Activated B cell treated with CpG ODN at 0.5 μM for 24 hours (primary cell): ENCODE results near the gene DEXI. TPM values are rescaled to one million over a fixed set of nuclear protein-coding genes. Genes with fewer than 3 reads are reported as not detected.
A peak's percentile ranks its signal among the peaks of the same experiment; 100 is the strongest.
"Not testable (repeated sequence)": the region's sequence is repeated elsewhere in the genome, so short reads cannot be mapped to it uniquely, and the experiment has no call there.

ENCODE experiments used
- ATAC-seq: fragments of 200-7000 bp; cut with Tn5 transposase; one replicate; pipeline ENCODE4 v1.10.0; 2021; ENCODE audit warnings: low read depth, mild to moderate bottlenecking, moderate library complexity
- CTCF ChIA-PET: fragments of 350-600 bp; sonication (Branson Sonifier 250); formaldehyde crosslinking; loops from one replicate; lab custom pipeline; 2021; ENCODE audit warnings: antibody characterized with exemption; lab: Charles Lee
- POLR2A ChIA-PET: fragments of 350-600 bp; sonication (Branson Sonifier 250); formaldehyde crosslinking; loops from one replicate; lab custom pipeline; 2021; ENCODE audit warnings: antibody characterized with exemption; lab: Charles Lee
- DNase-seq: peaks from one replicate; pipeline ENCODE4 v3.0.0; 2022
- H3K27ac Mint-ChIP-seq: one replicate; pipeline ENCODE4 v1.8.0; 2020; ENCODE audit warnings: mixed read lengths
- H3K27me3 Mint-ChIP-seq: one replicate; pipeline ENCODE4 v1.8.0; 2021; ENCODE audit warnings: mixed read lengths
- H3K36me3 Mint-ChIP-seq: one replicate; pipeline ENCODE4 v1.8.0; 2021; ENCODE audit warnings: low read depth, mixed read lengths
- H3K4me1 Mint-ChIP-seq: one replicate; pipeline ENCODE4 v1.8.0; 2021; ENCODE audit warnings: mixed read lengths
- H3K4me3 Mint-ChIP-seq: one replicate; pipeline ENCODE4 v1.8.0; 2020; ENCODE audit warnings: mild to moderate bottlenecking, mixed read lengths
- H3K9me3 Mint-ChIP-seq: one replicate; pipeline ENCODE4 v1.8.0; 2020; ENCODE audit warnings: mixed read lengths
- intact Hi-C: fragments of 100-400 bp; cut with micrococcal nuclease; formaldehyde crosslinking; loops from one replicate; pipeline ENCODE4 v1.15.1; 2024
- total RNA-seq: library from RNA; stranded (reverse); gene quantifications from 2 replicates; pipeline ENCODE4 v1.2.3, GENCODE V29; 2022
- TF ChIP-seq, protein P1 (sequence below): fragments of 200-600 bp; IDR thresholded peaks from one replicate; pipeline ENCODE4 v1.8.0; 2022; ENCODE audit warnings: antibody characterized with exemption, mild to moderate bottlenecking

Gene DEXI
- total RNA-seq, 1 donor from 2014 or later, result 18.0 TPM

DNA sequence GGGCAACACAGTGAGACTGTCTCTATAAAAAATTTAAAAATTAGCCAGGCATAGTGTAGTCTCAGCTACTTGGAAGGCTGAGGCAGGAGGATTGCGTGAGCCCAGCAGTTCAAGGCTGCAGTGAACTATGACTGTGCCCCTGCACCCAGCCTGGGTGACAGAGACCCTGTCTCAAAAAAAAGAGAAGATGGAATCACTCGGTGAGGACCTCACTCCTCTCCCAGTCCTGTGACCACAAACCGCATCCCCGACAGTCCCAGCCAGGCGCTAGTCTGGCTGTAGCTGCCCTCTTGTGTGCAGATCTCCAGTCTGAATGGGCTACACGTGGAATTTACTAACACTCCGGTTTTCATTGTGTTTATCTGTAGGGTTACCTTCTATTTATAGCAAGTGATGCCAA lies 11.1 kb downstream of the DEXI start:
- Mint-ChIP-seq H3K9me3 (no peaks in the 10 kb centered on the region), H3K4me3 (no peak overlapping the region), H3K4me1 (peaks cover 63% of the 10 kb centered on the region)

DNA sequence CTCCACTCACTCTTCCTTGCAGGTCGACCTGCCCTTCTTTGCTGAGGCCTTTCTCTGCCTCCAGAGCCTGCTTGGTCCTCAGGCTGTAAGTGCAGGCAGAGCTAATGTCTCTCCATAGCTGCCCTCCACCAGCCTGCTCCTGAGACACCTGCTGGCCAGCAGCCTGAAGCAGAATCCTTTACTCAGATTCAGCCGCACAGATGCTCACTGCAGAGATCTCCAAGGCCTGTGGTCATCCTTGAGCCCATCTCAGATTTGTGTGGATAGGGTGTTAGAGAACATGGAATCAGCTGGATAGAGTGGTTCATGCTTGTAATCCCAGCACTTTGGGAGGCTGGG lies 11.5 kb downstream of the DEXI start:
- peaks cover 52% of the 10 kb centered on the region for H3K36me3 Mint-ChIP-seq
- peak overlapping the region; percentile 61 for H3K27ac Mint-ChIP-seq
- H3K4me3 Mint-ChIP-seq, result no peak overlapping the region
- DNase-seq (no peak), ATAC-seq (peak; percentile 35)
- ChIA-PET POLR2A (interaction anchor here (0.6 to 3.1 kb wide), 12 partner anchors 11 to 519 kb away, joined by 3 to 15 read pairs (median 4); partner anchors contain the start of genes CLEC16A, DEXI and NUBP1), CTCF (interaction anchor here (0.9 to 1.7 kb wide), 6 partner anchors 10 to 416 kb away, joined by 3 to 8 read pairs (median 4); partner anchors contain the start of gene DEXI)
- intact Hi-C loops, result loop anchor here (1.0 to 5.0 kb wide), 2 partner anchors 12 to 418 kb away; partner anchors contain the start of gene DEXI
- no peaks in the 10 kb centered on the region for H3K27me3 Mint-ChIP-seq
- peaks cover 59% of the 10 kb centered on the region for H3K4me1 Mint-ChIP-seq
- TF ChIP-seq, protein P1, sequence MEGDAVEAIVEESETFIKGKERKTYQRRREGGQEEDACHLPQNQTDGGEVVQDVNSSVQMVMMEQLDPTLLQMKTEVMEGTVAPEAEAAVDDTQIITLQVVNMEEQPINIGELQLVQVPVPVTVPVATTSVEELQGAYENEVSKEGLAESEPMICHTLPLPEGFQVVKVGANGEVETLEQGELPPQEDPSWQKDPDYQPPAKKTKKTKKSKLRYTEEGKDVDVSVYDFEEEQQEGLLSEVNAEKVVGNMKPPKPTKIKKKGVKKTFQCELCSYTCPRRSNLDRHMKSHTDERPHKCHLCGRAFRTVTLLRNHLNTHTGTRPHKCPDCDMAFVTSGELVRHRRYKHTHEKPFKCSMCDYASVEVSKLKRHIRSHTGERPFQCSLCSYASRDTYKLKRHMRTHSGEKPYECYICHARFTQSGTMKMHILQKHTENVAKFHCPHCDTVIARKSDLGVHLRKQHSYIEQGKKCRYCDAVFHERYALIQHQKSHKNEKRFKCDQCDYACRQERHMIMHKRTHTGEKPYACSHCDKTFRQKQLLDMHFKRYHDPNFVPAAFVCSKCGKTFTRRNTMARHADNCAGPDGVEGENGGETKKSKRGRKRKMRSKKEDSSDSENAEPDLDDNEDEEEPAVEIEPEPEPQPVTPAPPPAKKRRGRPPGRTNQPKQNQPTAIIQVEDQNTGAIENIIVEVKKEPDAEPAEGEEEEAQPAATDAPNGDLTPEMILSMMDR, result no peak
- no peaks in the 10 kb centered on the region for H3K9me3 Mint-ChIP-seq

More for the DNA sequence above, 11.1 kb downstream of the DEXI start:
- intact Hi-C loops, result loop anchor here (5.0 kb wide), 1 partner anchor 419 kb away; no protein-coding TSS in a partner anchor
- ATAC-seq (peak; percentile 6), DNase-seq (no peak)
- ChIA-PET CTCF (interaction anchor here (0.9 to 1.7 kb wide), 6 partner anchors 10 to 416 kb away, joined by 3 to 8 read pairs (median 4); partner anchors contain the start of gene DEXI), POLR2A (interaction anchor here (0.6 to 3.1 kb wide), 12 partner anchors 10 to 194 kb away, joined by 3 to 15 read pairs (median 4); partner anchors contain the start of genes CLEC16A, DEXI and NUBP1)
- TF ChIP-seq, protein P1, result no peak
- H3K27ac Mint-ChIP-seq, result peak overlapping the region; percentile 61
- no peaks in the 10 kb centered on the region for H3K27me3 Mint-ChIP-seq
- peaks cover 52% of the 10 kb centered on the region for H3K36me3 Mint-ChIP-seq

DNA sequence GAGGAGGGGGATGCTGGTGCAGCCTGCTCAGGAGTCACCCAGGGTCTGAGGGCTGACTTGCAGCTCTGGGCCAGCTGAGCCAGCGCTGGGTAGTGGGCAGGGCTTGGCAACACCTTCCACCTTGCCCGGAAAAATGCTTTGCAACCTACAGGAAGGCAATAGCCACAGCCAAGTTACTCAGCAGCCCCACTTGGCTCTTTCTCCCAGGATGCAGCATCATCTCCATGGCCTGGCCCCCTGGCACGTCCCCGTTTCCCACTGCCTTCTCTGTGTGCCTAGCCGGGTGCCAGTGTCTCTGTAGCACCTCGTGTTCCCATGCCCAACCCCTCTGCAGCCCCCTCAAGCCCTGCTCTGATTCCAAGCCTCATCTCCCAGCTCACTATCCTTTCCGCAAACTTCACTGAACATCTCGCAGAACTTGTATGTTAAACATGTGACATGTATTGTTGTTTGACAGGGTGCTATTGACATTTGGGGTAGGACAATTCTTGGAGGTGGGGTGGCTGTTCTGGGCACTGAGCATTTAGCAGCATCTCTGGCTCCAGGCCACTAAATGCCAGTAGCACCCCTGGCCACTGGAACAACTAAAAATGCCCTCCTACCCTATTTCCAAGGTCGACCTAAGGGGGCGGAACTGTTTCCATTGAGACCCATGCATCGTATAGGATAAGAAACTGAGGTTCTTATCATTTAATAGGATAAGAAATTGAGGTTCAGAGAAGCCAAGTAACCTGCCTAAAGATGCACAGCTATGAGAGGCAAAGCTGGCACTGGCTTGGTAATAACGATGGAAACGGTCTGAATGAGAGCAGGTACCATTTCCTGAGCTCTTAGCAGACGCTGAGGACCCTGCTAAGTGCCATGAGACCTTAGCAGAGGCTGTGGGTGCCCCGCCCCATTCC lies 12.2 kb downstream of the DEXI start:
- Mint-ChIP-seq H3K36me3 (peaks cover 52% of the 10 kb centered on the region), H3K4me1 (peaks cover 54% of the 10 kb centered on the region), H3K27me3 (no peaks in the 10 kb centered on the region), H3K4me3 (peak overlapping the region; percentile 5), H3K9me3 (no peaks in the 10 kb centered on the region), H3K27ac (peak overlapping the region; percentile 71)
- ATAC-seq (peak; percentile 14), DNase-seq (no peak)
- ChIA-PET POLR2A (interaction anchor here (0.6 to 3.1 kb wide), 12 partner anchors 11 to 519 kb away, joined by 3 to 15 read pairs (median 5); partner anchors contain the start of genes CLEC16A, DEXI and NUBP1), CTCF (interaction anchor here (0.9 to 1.7 kb wide), 6 partner anchors 11 to 415 kb away, joined by 3 to 8 read pairs (median 4); partner anchors contain the start of gene DEXI)
- intact Hi-C loops, result loop anchor here (1.0 to 5.0 kb wide), 2 partner anchors 12 to 418 kb away; partner anchors contain the start of gene DEXI
- TF ChIP-seq, protein P1, result no peak

DNA sequence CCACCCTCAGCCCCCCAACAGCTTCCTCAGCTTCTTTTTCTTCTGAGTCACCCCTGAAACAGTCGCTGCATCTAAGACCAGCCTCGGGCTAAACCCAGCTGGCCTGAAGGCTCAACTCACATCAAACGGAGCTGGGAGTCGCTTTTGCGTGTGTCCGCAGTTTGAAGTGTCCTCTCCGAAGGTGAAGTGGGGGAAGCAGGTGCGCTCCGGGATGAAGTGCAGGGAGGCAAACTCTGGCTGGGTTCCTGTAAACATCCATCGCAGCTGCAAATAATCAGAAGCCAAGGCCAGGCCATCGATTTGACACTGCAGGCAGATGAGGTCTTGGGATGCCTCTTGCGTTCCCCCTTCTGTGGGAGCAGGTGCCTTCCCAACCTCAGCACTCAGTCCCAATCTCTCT lies 13.2 kb downstream of the DEXI start:
- ATAC-seq, H3K9me3 Mint-ChIP-seq, intact Hi-C loops, CTCF ChIA-PET, H3K4me3 Mint-ChIP-seq, H3K27me3 Mint-ChIP-seq, DNase-seq: not testable (repeated sequence)
- Mint-ChIP-seq H3K27ac (peak overlapping the region; percentile 71), H3K4me1 (peaks cover 48% of the 10 kb centered on the region), H3K36me3 (peaks cover 55% of the 10 kb centered on the region)
- POLR2A ChIA-PET, result interaction anchor here (0.7 to 3.1 kb wide), 5 partner anchors 12 to 414 kb away, joined by 3 to 14 read pairs (median 3); partner anchors contain the start of gene DEXI

DNA sequence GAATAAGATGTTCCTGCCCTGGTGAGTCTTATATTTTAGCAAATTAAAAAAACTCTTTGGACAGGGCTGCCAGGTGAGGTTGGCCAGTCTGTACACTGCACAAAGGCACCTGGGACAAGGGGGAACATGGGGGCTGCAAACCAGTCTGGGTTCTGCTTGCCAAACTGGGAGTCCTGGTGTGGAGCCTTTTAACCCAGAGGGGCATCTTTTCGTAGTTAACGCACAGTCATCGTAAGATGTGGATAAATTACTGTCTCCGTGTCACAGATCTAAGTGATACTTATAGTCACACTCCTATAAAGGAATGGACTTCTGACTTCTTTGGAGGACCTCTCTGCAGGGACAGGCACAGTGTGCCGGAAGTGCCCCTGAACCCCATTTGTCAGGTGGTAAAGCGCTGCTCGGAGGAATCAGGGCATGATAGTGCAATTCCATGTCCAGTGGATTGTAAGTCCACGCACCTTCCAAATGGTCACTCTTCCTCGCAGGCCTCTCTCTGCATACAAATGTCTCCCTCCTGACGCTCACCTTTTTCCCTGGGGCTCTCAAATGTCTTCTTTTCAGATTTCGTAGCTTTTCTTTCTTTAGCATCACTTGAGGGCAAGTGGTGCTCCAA lies 14.7 kb downstream of the DEXI start:
- peak overlapping the region; percentile 20 for H3K4me3 Mint-ChIP-seq
- POLR2A ChIA-PET, result interaction anchor here (0.8 to 2.4 kb wide), 4 partner anchors 10 to 50 kb away, joined by 3 to 15 read pairs (median 4); partner anchors contain the start of genes CIITA and DEXI
- TF ChIP-seq, protein P1, result no peak
- no peak for ATAC-seq
- no peaks in the 10 kb centered on the region for H3K27me3 Mint-ChIP-seq
- peak overlapping the region; percentile 71 for H3K27ac Mint-ChIP-seq
- CTCF ChIA-PET, result interaction anchor here (1.4 kb wide), 1 partner anchor 187 kb away, joined by 3 read pairs; no protein-coding TSS in a partner anchor
- no peak for DNase-seq
- no peaks in the 10 kb centered on the region for H3K9me3 Mint-ChIP-seq
- peaks cover 56% of the 10 kb centered on the region for H3K36me3 Mint-ChIP-seq
- peaks cover 49% of the 10 kb centered on the region for H3K4me1 Mint-ChIP-seq
- intact Hi-C loops, result no loop called here
